HUES64 (cell line): ENCODE data around the gene NRG3.

ENCODE experiments used
- H3K27ac ChIP-seq: 2 replicates; pipeline ENCODE4 v1.7.0; 2013; ENCODE audit warnings: low read depth, low read length, inconsistent platforms
- H3K27me3 ChIP-seq: 2 replicates; pipeline ENCODE4 v1.6.1; 2013; ENCODE audit warnings: mild to moderate bottlenecking, low read length; ENCODE audit not compliant: insufficient read depth
- H3K36me3 ChIP-seq: 2 replicates; pipeline ENCODE4 v1.6.1; 2013; ENCODE audit warnings: mild to moderate bottlenecking, low read length; ENCODE audit not compliant: insufficient read depth
- H3K4me1 ChIP-seq: 2 replicates; pipeline ENCODE4 v1.6.1; 2013; ENCODE audit warnings: mild to moderate bottlenecking, low read length, moderate library complexity; ENCODE audit not compliant: insufficient read depth
- H3K4me3 ChIP-seq: 2 replicates; pipeline ENCODE4 v1.5.1; 2013; ENCODE audit warnings: mild to moderate bottlenecking, low read length, moderate library complexity
- H3K9ac ChIP-seq: 2 replicates; pipeline ENCODE4 v1.6.1; 2013; ENCODE audit warnings: mild to moderate bottlenecking, low read depth, low read length
- H3K9me3 ChIP-seq: 2 replicates; pipeline ENCODE4 v1.6.1; 2013; ENCODE audit warnings: low read depth, low read length; ENCODE audit not compliant: insufficient read depth
- WGBS: fragments of 150-250, 120-280 bp; methylation state at CpG from one replicate; pipeline ENCODE4 v1.1.7; 2013; ENCODE audit warnings: missing lambda C conversion rate; 5-methylcytosine and 5-hydroxymethylcytosine counted together

Gene NRG3

DNA sequence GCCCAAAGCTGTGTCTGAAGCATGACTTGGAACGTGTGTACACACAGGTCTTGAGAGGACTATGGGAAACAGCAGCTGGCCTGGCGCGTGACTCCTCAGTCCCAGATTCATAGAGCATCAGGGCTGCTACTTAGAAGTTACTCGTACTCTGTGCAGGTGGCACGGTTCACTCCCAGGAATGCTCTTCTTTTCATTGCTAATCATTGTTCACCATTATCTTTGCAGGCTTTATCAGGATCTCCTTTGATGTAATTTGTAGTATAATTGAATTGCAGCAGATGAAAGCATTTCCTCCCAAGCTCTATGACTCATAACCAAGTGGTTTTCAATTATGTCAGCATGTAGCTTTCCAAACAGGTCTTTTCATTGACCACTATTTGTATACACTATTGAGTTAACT, 938.9 kb downstream of the NRG3 start:
- Histone ChIP-seq H3K4me1 (peaks cover 3% of the 10 kb centered on the region; the same call in 1 of the 2 replicates), H3K27me3 (no peaks in the 10 kb centered on the region), H3K36me3 (no peaks in the 10 kb centered on the region), H3K9me3 (no peaks in the 10 kb centered on the region), H3K4me3 (no peak overlapping the region), H3K9ac (no peak overlapping the region), H3K27ac (no peak overlapping the region)
- 87% methylated on average over 5 of the region's 5 CpGs for WGBS

DNA sequence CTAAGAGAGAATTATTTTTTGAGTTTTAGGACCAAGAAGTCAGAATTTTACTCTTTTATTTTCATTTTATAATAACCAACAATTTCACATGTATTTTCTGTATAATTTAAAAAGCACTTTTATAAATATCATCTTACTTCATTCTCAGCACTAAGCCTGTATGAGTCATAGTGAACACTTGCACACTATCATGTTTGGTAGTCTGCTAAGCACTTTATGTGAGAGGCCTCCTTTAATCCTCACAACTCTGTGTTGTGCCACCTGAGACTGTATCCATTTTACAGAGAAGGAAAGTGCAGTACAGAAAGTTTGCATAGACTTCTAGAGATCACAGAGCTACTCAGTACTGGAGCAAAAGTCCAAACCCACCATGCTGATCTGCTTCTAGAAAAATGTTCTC, 939.6 kb downstream of the NRG3 start:
- H3K27me3 ChIP-seq = no peaks in the 10 kb centered on the region
- H3K36me3 ChIP-seq = no peaks in the 10 kb centered on the region
- no peak overlapping the region for H3K4me3 ChIP-seq
- H3K9me3 ChIP-seq = no peaks in the 10 kb centered on the region
- H3K27ac ChIP-seq = no peak overlapping the region
- H3K9ac ChIP-seq = no peak overlapping the region
- peaks cover 3% of the 10 kb centered on the region; the same call in 1 of the 2 replicates for H3K4me1 ChIP-seq

DNA sequence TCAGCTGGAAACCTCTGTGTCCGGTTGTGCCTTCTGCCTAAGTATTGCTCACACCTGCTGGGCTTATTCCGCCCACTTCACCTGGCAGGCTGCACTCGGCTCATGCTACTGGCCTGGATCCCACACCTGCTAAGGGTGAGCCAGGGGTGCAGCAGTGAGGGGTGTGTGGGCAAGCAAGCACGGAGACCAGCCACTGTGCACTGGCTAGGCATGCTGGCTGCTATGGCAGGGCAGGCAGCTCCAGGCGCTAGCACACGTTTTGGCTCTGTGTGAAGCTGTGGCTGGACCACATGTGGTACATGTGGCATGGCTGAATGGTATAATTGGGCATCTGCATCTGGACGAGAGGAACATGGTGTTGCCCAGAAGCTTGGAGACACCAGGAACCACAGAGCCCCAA, 940.7 kb downstream of the NRG3 start:
- no peaks in the 10 kb centered on the region for H3K36me3 ChIP-seq
- no peaks in the 10 kb centered on the region for H3K27me3 ChIP-seq
- H3K4me1 ChIP-seq = peaks cover 3% of the 10 kb centered on the region; the same call in 1 of the 2 replicates
- WGBS = 95% methylated on average over 7 of the region's 7 CpGs
- no peak overlapping the region for H3K27ac ChIP-seq
- no peak overlapping the region for H3K4me3 ChIP-seq
- H3K9me3 ChIP-seq = no peaks in the 10 kb centered on the region
- H3K9ac ChIP-seq = no peak overlapping the region

DNA sequence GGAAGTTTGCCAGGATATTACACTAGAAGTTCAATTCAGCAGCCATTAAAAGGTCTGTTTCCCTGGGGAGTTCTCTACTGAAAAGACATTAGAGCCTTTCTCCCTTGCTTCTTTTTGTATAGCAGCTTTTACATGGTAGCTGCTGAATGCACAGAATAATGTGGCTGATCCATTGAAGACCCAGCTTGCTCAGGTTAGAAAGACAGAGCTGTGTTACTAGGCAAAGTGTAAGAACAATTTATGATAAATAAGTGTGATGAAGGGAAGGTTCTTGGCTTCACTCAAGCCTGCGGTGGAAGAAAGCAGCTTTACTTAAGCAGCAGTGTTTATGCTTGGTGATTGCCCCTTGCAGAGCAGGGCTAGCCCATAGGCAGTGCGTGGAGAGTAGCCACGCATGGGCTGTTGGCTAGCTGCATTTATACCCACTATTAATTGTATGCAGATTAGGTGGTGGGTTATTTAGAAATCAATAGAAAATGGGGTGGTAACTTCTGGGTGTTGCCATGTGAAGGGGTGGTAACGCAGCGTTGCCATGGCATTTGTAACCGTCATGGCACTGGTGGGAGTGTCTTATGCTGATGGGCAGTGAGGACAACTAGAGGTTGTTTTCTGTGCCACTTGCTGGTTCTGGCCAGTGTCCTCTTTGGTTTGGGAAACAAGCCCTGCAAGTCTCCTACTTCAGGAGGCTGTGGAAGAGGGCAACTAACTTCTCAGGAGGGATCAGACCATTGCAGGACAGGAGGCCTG, 942.9 kb downstream of the NRG3 start:
- 92% methylated on average over 6 of the region's 6 CpGs for WGBS
- Histone ChIP-seq H3K27me3 (no peaks in the 10 kb centered on the region), H3K9ac (no peak overlapping the region), H3K27ac (no peak overlapping the region), H3K4me3 (no peak overlapping the region), H3K4me1 (peaks cover 3% of the 10 kb centered on the region; the same call in 1 of the 2 replicates), H3K9me3 (no peaks in the 10 kb centered on the region), H3K36me3 (no peaks in the 10 kb centered on the region)

DNA sequence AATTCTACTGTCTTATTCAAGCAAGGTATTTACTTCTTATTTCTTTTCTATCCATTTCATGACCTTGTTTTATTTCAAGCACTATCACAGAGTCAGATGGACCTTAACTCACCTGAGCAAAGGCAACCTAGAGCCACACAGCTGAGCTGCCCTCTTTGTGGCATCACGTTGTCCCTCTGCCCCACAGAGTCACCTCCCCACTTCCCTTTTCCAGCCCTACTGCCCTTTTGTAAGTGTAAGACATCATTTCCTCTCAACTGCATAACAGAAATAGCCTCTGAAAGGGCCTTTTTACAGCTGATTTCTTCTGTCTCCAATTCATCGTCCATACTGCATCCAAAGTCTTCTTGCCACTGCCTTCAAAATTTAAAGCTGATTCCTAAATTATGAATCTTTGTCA, 946.0 kb downstream of the NRG3 start:
- H3K36me3 ChIP-seq = no peaks in the 10 kb centered on the region
- 89% methylated on average over 2 of the region's 2 CpGs for WGBS
- no peaks in the 10 kb centered on the region for H3K4me1 ChIP-seq
- no peaks in the 10 kb centered on the region for H3K27me3 ChIP-seq
- H3K9ac ChIP-seq = no peak overlapping the region
- H3K4me3 ChIP-seq = no peak overlapping the region
- no peak overlapping the region for H3K27ac ChIP-seq
- no peaks in the 10 kb centered on the region for H3K9me3 ChIP-seq

DNA sequence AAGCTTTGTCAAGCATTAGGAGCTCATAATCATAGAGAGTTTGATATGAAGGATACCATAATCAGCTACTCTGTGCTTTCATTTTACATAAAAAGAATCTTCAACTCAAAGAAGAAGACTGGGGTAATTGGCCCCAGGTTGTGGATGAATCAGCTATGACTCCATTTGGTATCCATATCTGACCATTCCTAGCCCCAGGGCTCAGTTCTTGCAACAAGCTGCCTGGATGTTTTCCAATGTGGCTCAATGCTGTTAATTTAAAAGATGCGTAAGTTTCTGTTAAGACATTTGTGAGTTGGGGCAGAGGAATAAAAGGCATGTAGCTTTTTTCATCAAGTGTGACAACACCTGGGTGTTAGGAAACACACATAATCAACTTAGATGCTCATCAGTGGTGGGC, 951.1 kb downstream of the NRG3 start:
- H3K27me3 ChIP-seq = no peaks in the 10 kb centered on the region
- no peak overlapping the region for H3K27ac ChIP-seq
- 100% methylated on average over 1 of the region's 1 CpG for WGBS
- no peaks in the 10 kb centered on the region for H3K36me3 ChIP-seq
- no peaks in the 10 kb centered on the region for H3K4me1 ChIP-seq
- H3K4me3 ChIP-seq = no peak overlapping the region
- no peaks in the 10 kb centered on the region for H3K9me3 ChIP-seq
- H3K9ac ChIP-seq = no peak overlapping the region

DNA sequence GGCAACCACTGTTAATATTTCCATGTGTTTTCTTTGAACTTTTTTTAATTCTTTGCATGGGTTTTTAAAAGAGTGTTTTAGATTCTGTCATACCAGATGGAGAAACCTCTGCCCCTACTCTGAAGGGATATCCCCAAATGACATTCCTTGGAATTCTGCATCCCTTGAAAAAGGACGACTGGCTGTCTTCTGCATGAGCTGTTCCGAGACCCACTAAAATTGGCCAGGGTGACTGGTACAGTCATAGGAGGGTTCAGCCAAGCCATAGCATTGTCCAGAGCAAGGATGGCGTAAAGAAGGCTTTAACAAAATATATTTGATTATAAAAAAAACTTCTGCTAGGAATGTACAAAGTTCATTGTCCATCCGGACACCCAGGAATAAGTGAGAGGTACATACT, 952.9 kb downstream of the NRG3 start:
- Histone ChIP-seq H3K36me3 (no peaks in the 10 kb centered on the region), H3K9me3 (no peaks in the 10 kb centered on the region), H3K4me1 (no peaks in the 10 kb centered on the region), H3K4me3 (no peak overlapping the region), H3K27me3 (no peaks in the 10 kb centered on the region), H3K27ac (no peak overlapping the region), H3K9ac (no peak overlapping the region)
- WGBS = 94% methylated on average over 3 of the region's 4 CpGs

DNA sequence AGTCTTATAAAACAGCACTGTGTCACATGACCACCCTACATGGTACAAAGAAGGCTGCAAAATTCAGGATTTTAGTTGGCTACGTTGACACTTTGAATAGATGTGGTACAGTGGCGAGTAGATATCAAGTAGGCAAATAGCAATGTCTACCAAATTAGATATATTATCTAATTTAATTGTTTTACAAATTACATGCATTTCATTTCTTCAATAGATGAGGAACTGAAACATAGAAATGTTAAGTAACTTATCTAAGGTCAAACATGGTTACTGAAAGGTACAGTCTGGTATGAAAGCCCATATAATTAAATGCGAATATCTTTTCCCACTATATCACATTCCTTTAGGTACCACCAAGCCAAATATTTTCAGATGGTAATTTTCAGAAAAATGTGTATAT, 972.2 kb downstream of the NRG3 start:
- 93% methylated on average over 2 of the region's 3 CpGs for WGBS
- no peaks in the 10 kb centered on the region for H3K9me3 ChIP-seq
- no peak overlapping the region for H3K27ac ChIP-seq
- H3K9ac ChIP-seq = no peak overlapping the region
- H3K4me1 ChIP-seq = no peaks in the 10 kb centered on the region
- H3K36me3 ChIP-seq = no peaks in the 10 kb centered on the region
- no peaks in the 10 kb centered on the region for H3K27me3 ChIP-seq
- H3K4me3 ChIP-seq = no peak overlapping the region

DNA sequence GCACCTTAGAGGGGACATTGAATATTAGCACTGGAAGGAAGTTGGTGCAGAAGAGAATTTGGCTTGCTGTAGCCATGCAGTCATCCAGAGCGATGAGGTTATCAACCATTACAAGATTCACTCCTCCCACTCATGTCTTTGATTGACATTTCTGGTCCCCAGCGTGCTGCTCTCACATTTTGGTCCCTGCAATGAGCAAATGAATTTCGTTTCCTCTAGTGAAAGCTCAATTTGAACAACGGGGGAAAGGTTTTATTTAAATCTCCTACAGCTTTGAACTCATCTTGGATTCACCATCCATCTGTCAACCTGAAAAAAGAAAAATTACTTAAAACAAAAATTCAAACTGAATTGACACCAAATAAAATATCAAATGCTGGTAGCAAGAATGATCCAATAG, 975.2 kb downstream of the NRG3 start:
- WGBS = 93% methylated on average over 4 of the region's 4 CpGs

DNA sequence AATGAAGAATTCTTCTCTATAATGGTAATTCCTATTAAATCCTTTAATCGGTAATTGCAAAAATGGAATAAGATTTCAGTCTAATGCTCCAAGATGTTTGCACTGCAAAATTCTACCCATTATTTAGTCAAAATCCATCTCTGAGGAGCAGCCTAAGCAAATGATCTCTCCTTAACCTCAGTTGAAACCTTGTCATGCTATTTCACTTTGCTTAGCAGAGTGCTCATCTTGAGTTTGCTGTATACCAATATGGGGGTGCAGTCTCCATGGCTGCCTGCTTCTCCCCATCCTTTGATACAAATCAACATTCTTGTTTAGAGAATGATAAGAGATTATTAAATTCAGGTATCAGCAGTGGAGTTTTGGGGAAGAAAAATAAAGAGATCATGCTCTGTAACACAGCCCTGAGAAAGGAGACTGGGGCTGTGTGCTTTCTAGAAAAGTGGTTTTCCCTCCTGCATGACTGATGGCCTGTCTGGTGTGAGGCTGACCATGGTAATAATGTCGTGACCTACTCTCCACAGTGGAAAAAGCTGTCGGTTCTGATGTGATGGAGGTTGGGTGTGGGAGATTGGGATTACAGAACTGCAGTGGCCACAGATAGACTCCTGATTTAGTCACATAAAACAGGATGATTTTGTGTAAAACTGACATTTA, 982.1 kb downstream of the NRG3 start:
- Histone ChIP-seq H3K27ac (no peak overlapping the region), H3K36me3 (no peaks in the 10 kb centered on the region), H3K9ac (no peak overlapping the region), H3K27me3 (no peaks in the 10 kb centered on the region), H3K4me3 (no peak overlapping the region), H3K4me1 (peaks cover 4% of the 10 kb centered on the region; the same call in 1 of the 2 replicates), H3K9me3 (no peaks in the 10 kb centered on the region)
- 93% methylated on average over 3 of the region's 3 CpGs for WGBS

More for the DNA sequence above, 975.2 kb downstream of the NRG3 start:
- Histone ChIP-seq H3K4me3 (no peak overlapping the region), H3K27me3 (no peaks in the 10 kb centered on the region), H3K9me3 (no peaks in the 10 kb centered on the region), H3K27ac (no peak overlapping the region), H3K36me3 (no peaks in the 10 kb centered on the region), H3K9ac (no peak overlapping the region), H3K4me1 (no peaks in the 10 kb centered on the region)

DNA sequence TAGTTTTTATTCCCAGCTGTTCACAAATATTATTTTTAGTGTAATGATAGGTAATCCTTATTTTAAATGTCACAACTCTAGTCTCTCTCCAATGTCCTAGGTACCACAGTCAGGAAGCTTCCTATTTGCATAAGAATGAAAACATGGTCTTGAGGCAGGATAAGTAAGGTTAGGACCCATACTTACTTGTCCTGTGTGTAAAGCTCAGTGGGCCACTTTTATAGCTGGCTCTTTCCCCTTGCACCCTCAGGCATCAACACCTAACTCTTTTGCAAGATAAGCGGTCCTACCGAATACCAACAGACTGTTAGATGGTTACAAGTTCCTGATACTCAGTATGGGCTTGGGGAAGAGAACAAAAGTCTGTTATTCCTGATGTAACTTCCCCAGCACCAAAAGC, 986.9 kb downstream of the NRG3 start:
- WGBS = 38% methylated on average over 2 of the region's 2 CpGs

More for the DNA sequence above, 986.9 kb downstream of the NRG3 start:
- no peaks in the 10 kb centered on the region for H3K9me3 ChIP-seq
- H3K27me3 ChIP-seq = no peaks in the 10 kb centered on the region
- H3K9ac ChIP-seq = no peak overlapping the region
- H3K4me1 ChIP-seq = peaks cover 4% of the 10 kb centered on the region; the same call in 1 of the 2 replicates
- H3K27ac ChIP-seq = no peak overlapping the region
- no peak overlapping the region for H3K4me3 ChIP-seq
- H3K36me3 ChIP-seq = no peaks in the 10 kb centered on the region
